Measurements from ENCODE around the gene DYRK2. TPM values are rescaled to one million over a fixed set of nuclear protein-coding genes. Genes with fewer than 3 reads are reported as not detected.

DYRK2 gene
- total RNA-seq, 1 experiment from 2014 or later, result 20.6 TPM

DNA sequence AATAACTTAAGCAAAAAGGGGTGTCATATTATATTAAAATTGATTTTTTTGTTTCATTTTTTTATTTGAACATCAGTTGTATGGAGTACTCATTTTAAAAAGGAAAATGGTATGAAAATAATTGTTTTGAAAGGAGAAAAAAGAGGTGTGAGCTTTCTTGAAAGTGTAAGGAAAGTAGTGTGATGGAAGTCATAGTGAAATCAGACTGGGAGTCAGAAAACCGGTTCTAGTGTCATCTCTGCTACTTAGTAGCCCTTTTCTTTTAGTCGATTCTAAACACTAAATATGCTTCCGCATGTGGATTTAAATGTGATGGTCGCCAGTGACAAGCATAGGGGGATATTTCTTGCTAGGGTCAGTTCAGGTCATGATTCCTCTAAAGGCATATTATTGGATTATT is 1.8 kb upstream of the DYRK2 start:
- Histone ChIP-seq H2AFZ (ENCODE audit: low read length) (no peak overlapping the region), H3K9me2 (replicated peaks; ENCODE audit: low read length) (no peaks in the 10 kb centered on the region), H3K27me3 (ENCODE audit: low read length) (no peaks in the 10 kb centered on the region), H3K36me3 (ENCODE audit: low read depth, low read length) (no peaks in the 10 kb centered on the region), H3K4me2 (ENCODE audit: low read length) (no peak overlapping the region), H3K27ac (ENCODE audit: low read length) (no peak overlapping the region), H3K9ac (ENCODE audit: low read length) (no peak overlapping the region), H3K9me3 (ENCODE audit: low read length) (no peaks in the 10 kb centered on the region), H4K20me1 (ENCODE audit: low read length) (peaks cover 14% of the 10 kb centered on the region), H3F3A (ENCODE audit: low read length, unreplicated experiment) (no peaks in the 10 kb centered on the region), H3K4me1 (ENCODE audit: insufficient read depth, low read length) (peaks cover 20% of the 10 kb centered on the region), H3K4me3 (ENCODE audit: low read length) (no peak overlapping the region), H3K79me2 (ENCODE audit: low read length) (peaks cover 26% of the 10 kb centered on the region)
- no peak for TF ChIP-seq EZH2 (IDR thresholded peaks at IDR 0.05; ENCODE audit: low read length, unreplicated experiment)
- TF ChIP-seq, protein P1, sequence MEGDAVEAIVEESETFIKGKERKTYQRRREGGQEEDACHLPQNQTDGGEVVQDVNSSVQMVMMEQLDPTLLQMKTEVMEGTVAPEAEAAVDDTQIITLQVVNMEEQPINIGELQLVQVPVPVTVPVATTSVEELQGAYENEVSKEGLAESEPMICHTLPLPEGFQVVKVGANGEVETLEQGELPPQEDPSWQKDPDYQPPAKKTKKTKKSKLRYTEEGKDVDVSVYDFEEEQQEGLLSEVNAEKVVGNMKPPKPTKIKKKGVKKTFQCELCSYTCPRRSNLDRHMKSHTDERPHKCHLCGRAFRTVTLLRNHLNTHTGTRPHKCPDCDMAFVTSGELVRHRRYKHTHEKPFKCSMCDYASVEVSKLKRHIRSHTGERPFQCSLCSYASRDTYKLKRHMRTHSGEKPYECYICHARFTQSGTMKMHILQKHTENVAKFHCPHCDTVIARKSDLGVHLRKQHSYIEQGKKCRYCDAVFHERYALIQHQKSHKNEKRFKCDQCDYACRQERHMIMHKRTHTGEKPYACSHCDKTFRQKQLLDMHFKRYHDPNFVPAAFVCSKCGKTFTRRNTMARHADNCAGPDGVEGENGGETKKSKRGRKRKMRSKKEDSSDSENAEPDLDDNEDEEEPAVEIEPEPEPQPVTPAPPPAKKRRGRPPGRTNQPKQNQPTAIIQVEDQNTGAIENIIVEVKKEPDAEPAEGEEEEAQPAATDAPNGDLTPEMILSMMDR (conservative IDR thresholded peaks at IDR 0.05; ENCODE audit: low read depth, low read length), result no peak
- no peak for TF ChIP-seq EZH2phosphoT487 (IDR thresholded peaks at IDR 0.05; ENCODE audit: borderline replicate concordance, low read length)
- ChIA-PET CTCF (no interaction called here), POLR2A (ENCODE audit: unreplicated experiment) (no interaction called here)
- no peak for ATAC-seq
- BruUV-seq (replicated peaks), result no TSS peak
- DNase-seq, result no peak
- intact Hi-C loops (cut with micrococcal nuclease), result loop anchor here (2.0 to 5.0 kb wide), 2 partner anchors 54 to 210 kb away; no protein-coding TSS in a partner anchor

DNA sequence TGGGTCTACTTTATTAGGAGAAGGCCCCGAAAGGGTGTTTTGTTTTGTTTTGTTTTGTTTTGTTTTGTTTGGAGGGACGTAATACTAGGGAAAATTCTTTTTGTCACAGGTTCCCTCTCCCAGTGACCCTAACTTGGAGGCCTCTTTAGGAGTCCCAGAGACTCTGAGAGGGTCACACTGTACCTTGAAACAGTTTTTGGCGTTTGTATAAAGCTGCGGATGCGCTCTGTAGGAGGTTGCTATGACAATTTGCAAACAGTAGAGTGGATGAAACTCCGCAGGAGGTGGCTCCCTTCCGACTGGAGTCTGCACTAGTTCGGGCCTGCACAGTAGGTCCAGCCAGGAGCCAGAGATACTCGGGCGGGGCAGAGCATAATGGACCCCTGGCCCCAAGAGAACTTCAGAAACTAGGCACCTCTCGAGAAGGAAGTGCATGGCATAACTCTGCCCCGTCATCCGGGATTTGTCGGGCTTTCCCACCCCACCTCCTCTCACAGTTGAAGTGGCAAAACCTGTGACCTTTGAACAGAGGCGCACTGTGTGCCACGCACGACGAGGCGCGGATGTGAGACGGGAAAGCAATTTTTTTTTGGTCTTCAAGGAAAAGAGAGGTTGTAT is 1.3 kb upstream of the DYRK2 start:
- no peaks in the 10 kb centered on the region for H3K9me2 ChIP-seq (replicated peaks; ENCODE audit: low read length)
- peaks cover 22% of the 10 kb centered on the region for H3K4me1 ChIP-seq (ENCODE audit: insufficient read depth, low read length)
- 0 out of 2 replicates have a peak overlapping the region, but pooled peaks have one; percentile 49 for H3K9ac ChIP-seq (ENCODE audit: low read length)
- BruUV-seq (replicated peaks), result no TSS peak
- TF ChIP-seq, protein P1 (conservative IDR thresholded peaks at IDR 0.05; ENCODE audit: low read depth, low read length), result no peak
- no peak for TF ChIP-seq EZH2phosphoT487 (IDR thresholded peaks at IDR 0.05; ENCODE audit: borderline replicate concordance, low read length)
- TF ChIP-seq EZH2 (IDR thresholded peaks at IDR 0.05; ENCODE audit: low read length, unreplicated experiment), result no peak
- H2AFZ ChIP-seq (ENCODE audit: low read length), result peak overlapping the region; percentile 91
- peak overlapping the region; percentile 78 for H3K4me3 ChIP-seq (ENCODE audit: low read length)
- H3K9me3 ChIP-seq (ENCODE audit: low read length), result no peaks in the 10 kb centered on the region
- no peaks in the 10 kb centered on the region for H3F3A ChIP-seq (ENCODE audit: low read length, unreplicated experiment)
- DNase-seq (no peak), ATAC-seq (no peak)
- POLR2A ChIA-PET (ENCODE audit: unreplicated experiment), result no interaction called here
- H4K20me1 ChIP-seq (ENCODE audit: low read length), result peaks cover 15% of the 10 kb centered on the region
- no peaks in the 10 kb centered on the region for H3K27me3 ChIP-seq (ENCODE audit: low read length)
- intact Hi-C loops (cut with micrococcal nuclease), result loop anchor here (2.0 to 5.0 kb wide), 2 partner anchors 55 to 210 kb away; no protein-coding TSS in a partner anchor
- H3K36me3 ChIP-seq (ENCODE audit: low read depth, low read length), result no peaks in the 10 kb centered on the region
- peaks cover 31% of the 10 kb centered on the region for H3K79me2 ChIP-seq (ENCODE audit: low read length)
- CTCF ChIA-PET, result interaction anchor here (0.6 to 0.7 kb wide), 2 partner anchors 276 to 296 kb away, joined by 3 to 4 read pairs; no protein-coding TSS in a partner anchor
- peak overlapping the region; percentile 85 for H3K4me2 ChIP-seq (ENCODE audit: low read length)
- no peak overlapping the region for H3K27ac ChIP-seq (ENCODE audit: low read length)
